ENCODE results near the gene THAP12.

Gene THAP12

GRCh38 chr11:76315182-76315853 lies 65.6 kb downstream of the THAP12 start:
- ChIA-PET CTCF (interaction anchor here (1.8 kb wide), 1 partner anchor 106 kb away, joined by 5 read pairs; no protein-coding TSS in a partner anchor), POLR2A (interaction anchor here (3.6 kb wide), 1 partner anchor 107 kb away, joined by 18 read pairs; no protein-coding TSS in a partner anchor)
- no peak for DNase-seq (ENCODE audit: extremely low spot score)
- TF ChIP-seq L3MBTL2 (conservative IDR thresholded peaks at IDR 0.05) (no peak), FOXK2 (IDR thresholded peaks at IDR 0.05) (no peak), FOXM1 (IDR thresholded peaks at IDR 0.05; ENCODE audit: borderline replicate concordance) (no peak), SUZ12 (IDR thresholded peaks at IDR 0.05) (no peak), LEF1 (IDR thresholded peaks at IDR 0.05; ENCODE audit: borderline replicate concordance) (no peak), SP1 (IDR thresholded peaks at IDR 0.05) (no peak), ARNT (IDR thresholded peaks at IDR 0.05) (no peak), ZNF384 (IDR thresholded peaks at IDR 0.05) (no peak)

- POLR2A ChIA-PET = interaction anchor here (3.6 kb wide), 1 partner anchor 106 kb away, joined by 18 read pairs; no protein-coding TSS in a partner anchor
- CTCF ChIA-PET = interaction anchor here (1.8 kb wide), 1 partner anchor 106 kb away, joined by 5 read pairs; no protein-coding TSS in a partner anchor
- no peak for TF ChIP-seq TARDBP (IDR thresholded peaks at IDR 0.05)
- no peak for TF ChIP-seq FOXK2 (IDR thresholded peaks at IDR 0.05)
- TF ChIP-seq FOXA1 (IDR thresholded peaks at IDR 0.05) = no peak
- no peak for TF ChIP-seq ELF4 (IDR thresholded peaks at IDR 0.05)
- TF ChIP-seq SP1 (IDR thresholded peaks at IDR 0.05) = no peak
- TF ChIP-seq NFRKB (IDR thresholded peaks at IDR 0.05) = no peak
- TF ChIP-seq CTBP1 (IDR thresholded peaks at IDR 0.05; ENCODE audit: borderline replicate concordance) = no peak
- TF ChIP-seq, protein P1, sequence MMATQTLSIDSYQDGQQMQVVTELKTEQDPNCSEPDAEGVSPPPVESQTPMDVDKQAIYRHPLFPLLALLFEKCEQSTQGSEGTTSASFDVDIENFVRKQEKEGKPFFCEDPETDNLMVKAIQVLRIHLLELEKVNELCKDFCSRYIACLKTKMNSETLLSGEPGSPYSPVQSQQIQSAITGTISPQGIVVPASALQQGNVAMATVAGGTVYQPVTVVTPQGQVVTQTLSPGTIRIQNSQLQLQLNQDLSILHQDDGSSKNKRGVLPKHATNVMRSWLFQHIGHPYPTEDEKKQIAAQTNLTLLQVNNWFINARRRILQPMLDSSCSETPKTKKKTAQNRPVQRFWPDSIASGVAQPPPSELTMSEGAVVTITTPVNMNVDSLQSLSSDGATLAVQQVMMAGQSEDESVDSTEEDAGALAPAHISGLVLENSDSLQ (IDR thresholded peaks at IDR 0.05) = no peak
- no peak for TF ChIP-seq BHLHE40 (IDR thresholded peaks at IDR 0.05; ENCODE audit: borderline replicate concordance)
- no peak for TF ChIP-seq ZNF384 (IDR thresholded peaks at IDR 0.05)
- no peak for TF ChIP-seq L3MBTL2 (conservative IDR thresholded peaks at IDR 0.05)
- no peak for TF ChIP-seq HDGF (IDR thresholded peaks at IDR 0.05; ENCODE audit: borderline replicate concordance)
- TF ChIP-seq LEF1 (IDR thresholded peaks at IDR 0.05; ENCODE audit: borderline replicate concordance) = no peak
- no peak for TF ChIP-seq FOXM1 (IDR thresholded peaks at IDR 0.05; ENCODE audit: borderline replicate concordance)
- no peak for TF ChIP-seq SUZ12 (IDR thresholded peaks at IDR 0.05)
- TF ChIP-seq ARNT (IDR thresholded peaks at IDR 0.05) = no peak
- DNase-seq (ENCODE audit: extremely low spot score) = no peak
Measured at GRCh38 chr11:76314741-76315090, 66.2 kb downstream of the THAP12 start.

- no peak for DNase-seq (ENCODE audit: extremely low spot score)
- CTCF ChIA-PET = interaction anchor here (1.0 to 1.8 kb wide), 3 partner anchors 28 to 107 kb away, joined by 3 to 5 read pairs (median 5); no protein-coding TSS in a partner anchor
- TF ChIP-seq L3MBTL2 (conservative IDR thresholded peaks at IDR 0.05) (no peak), HDGF (IDR thresholded peaks at IDR 0.05; ENCODE audit: borderline replicate concordance) (no peak), TARDBP (IDR thresholded peaks at IDR 0.05) (no peak), CTBP1 (IDR thresholded peaks at IDR 0.05; ENCODE audit: borderline replicate concordance) (no peak), SUZ12 (IDR thresholded peaks at IDR 0.05) (no peak), LEF1 (IDR thresholded peaks at IDR 0.05; ENCODE audit: borderline replicate concordance) (no peak), ZNF384 (IDR thresholded peaks at IDR 0.05) (no peak), SP1 (IDR thresholded peaks at IDR 0.05) (no peak)
- POLR2A ChIA-PET = interaction anchor here (3.6 kb wide), 1 partner anchor 106 kb away, joined by 18 read pairs; no protein-coding TSS in a partner anchor
Measured at GRCh38 chr11:76313913-76314740, 66.8 kb downstream of the THAP12 start.

- TF ChIP-seq ZNF384 (IDR thresholded peaks at IDR 0.05) = no peak
- no peak for TF ChIP-seq SUZ12 (IDR thresholded peaks at IDR 0.05)
- TF ChIP-seq SP1 (IDR thresholded peaks at IDR 0.05) = no peak
- TF ChIP-seq BHLHE40 (IDR thresholded peaks at IDR 0.05; ENCODE audit: borderline replicate concordance) = no peak
- no peak for TF ChIP-seq TARDBP (IDR thresholded peaks at IDR 0.05)
- TF ChIP-seq LEF1 (IDR thresholded peaks at IDR 0.05; ENCODE audit: borderline replicate concordance) = no peak
- TF ChIP-seq, protein P1 (IDR thresholded peaks at IDR 0.05) = no peak
- TF ChIP-seq FOXM1 (IDR thresholded peaks at IDR 0.05; ENCODE audit: borderline replicate concordance) = no peak
- TF ChIP-seq NFRKB (IDR thresholded peaks at IDR 0.05) = no peak
- TF ChIP-seq CTBP1 (IDR thresholded peaks at IDR 0.05; ENCODE audit: borderline replicate concordance) = no peak
- no peak for TF ChIP-seq FOXA1 (IDR thresholded peaks at IDR 0.05)
- no peak for TF ChIP-seq L3MBTL2 (conservative IDR thresholded peaks at IDR 0.05)
- no peak for TF ChIP-seq FOXK2 (IDR thresholded peaks at IDR 0.05)
- no peak for TF ChIP-seq HDGF (IDR thresholded peaks at IDR 0.05; ENCODE audit: borderline replicate concordance)
- TF ChIP-seq ARNT (IDR thresholded peaks at IDR 0.05) = no peak
- TF ChIP-seq ELF4 (IDR thresholded peaks at IDR 0.05) = no peak
- DNase-seq (ENCODE audit: extremely low spot score) = no peak
- ChIA-PET CTCF (interaction anchor here (1.3 kb wide), 1 partner anchor 106 kb away, joined by 5 read pairs; no protein-coding TSS in a partner anchor), POLR2A (interaction anchor here (3.6 kb wide), 1 partner anchor 105 kb away, joined by 18 read pairs; no protein-coding TSS in a partner anchor)
Measured at GRCh38 chr11:76313271-76313670, 67.7 kb downstream of the THAP12 start.

- ChIA-PET CTCF (interaction anchor here (1.2 kb wide), 1 partner anchor 103 kb away, joined by 4 read pairs; no protein-coding TSS in a partner anchor), POLR2A (interaction anchor here (1.3 to 3.6 kb wide), 2 partner anchors 102 to 103 kb away, joined by 4 to 18 read pairs; no protein-coding TSS in a partner anchor)
- TF ChIP-seq, protein P1 (IDR thresholded peaks at IDR 0.05) = no peak
- TF ChIP-seq L3MBTL2 (conservative IDR thresholded peaks at IDR 0.05) = no peak
- no peak for TF ChIP-seq SP1 (IDR thresholded peaks at IDR 0.05)
- no peak for TF ChIP-seq ELF4 (IDR thresholded peaks at IDR 0.05)
- no peak for TF ChIP-seq BHLHE40 (IDR thresholded peaks at IDR 0.05; ENCODE audit: borderline replicate concordance)
- no peak for TF ChIP-seq FOXK2 (IDR thresholded peaks at IDR 0.05)
- TF ChIP-seq FOXM1 (IDR thresholded peaks at IDR 0.05; ENCODE audit: borderline replicate concordance) = no peak
- TF ChIP-seq SUZ12 (IDR thresholded peaks at IDR 0.05) = no peak
- TF ChIP-seq ZNF384 (IDR thresholded peaks at IDR 0.05) = no peak
- TF ChIP-seq CTBP1 (IDR thresholded peaks at IDR 0.05; ENCODE audit: borderline replicate concordance) = no peak
- TF ChIP-seq HDGF (IDR thresholded peaks at IDR 0.05; ENCODE audit: borderline replicate concordance) = no peak
- TF ChIP-seq LEF1 (IDR thresholded peaks at IDR 0.05; ENCODE audit: borderline replicate concordance) = no peak
- no peak for TF ChIP-seq TARDBP (IDR thresholded peaks at IDR 0.05)
- DNase-seq (ENCODE audit: extremely low spot score) = no peak
Measured at GRCh38 chr11:76310832-76311595, 69.9 kb downstream of the THAP12 start.
